Breast epithelium (tissue), 4 donors: ENCODE data around the gene LPAR3. TPM values are rescaled to one million over a fixed set of nuclear protein-coding genes. Genes with fewer than 3 reads are reported as not detected.

Experiments
- DNase-seq, 2 donors: peaks; one replicate each; pipeline ENCODE4 v3.0.0-alpha.2; 2019; ENCODE audit warnings: low spot score in 2 of 2
- H3K27ac ChIP-seq, 2 donors: fragments of 200-600 bp; sonication (generic) in 1 of 2; one replicate each; pipeline ENCODE4 v1.5.1; 2016 to 2019; ENCODE audit warnings: mild to moderate bottlenecking in 1 of 2
- H3K27me3 ChIP-seq, 2 donors: fragments of 200-600 bp; sonication (generic) in 1 of 2; one replicate each; pipeline versions ENCODE4 v1.5.1 to v1.6.0; 2017 to 2019; ENCODE audit warnings: control low read depth in 1 of 2, mild to moderate bottlenecking in 1 of 2
- H3K36me3 ChIP-seq: fragments of 200-600 bp; one replicate; pipeline ENCODE4 v1.5.1; 2019
- H3K4me1 ChIP-seq, 2 donors: fragments of 200-600 bp; sonication (generic); one replicate each; pipeline ENCODE4 v1.5.1; 2016 to 2019; ENCODE audit warnings: control low read depth in 1 of 2
- H3K4me3 ChIP-seq, 3 donors: fragments of 200-600 bp; sonication (generic); 1 replicate in 2 of 3; 2 replicates in 1 of 3; pipeline ENCODE4 v1.5.1; 2016 to 2019; ENCODE audit warnings: mild to moderate bottlenecking in 3 of 3, moderate library complexity in 2 of 3
- H3K9me3 ChIP-seq, 2 donors: fragments of 200-600 bp; sonication (generic) in 1 of 2; one replicate each; pipeline ENCODE4 v1.5.1; 2016 to 2019; ENCODE audit warnings: control low read depth in 1 of 2
- CTCF ChIP-seq, 3 donors: fragments of 450-650 bp; IDR thresholded peaks; one replicate each; pipeline ENCODE4 v1.5.1; 2016 to 2017; ENCODE audit warnings: antibody characterized with exemption in 3 of 3, mild to moderate bottlenecking in 3 of 3, moderate library complexity in 3 of 3
- POLR2A ChIP-seq: fragments of 450-650 bp; IDR thresholded peaks from one replicate; pipeline ENCODE4 v1.6.1; 2016; ENCODE audit warnings: antibody characterized with exemption, mild to moderate bottlenecking, moderate library complexity
- POLR2AphosphoS5 ChIP-seq, 3 donors: sonication (generic); formaldehyde crosslinking; IDR thresholded peaks; one replicate each; pipeline ENCODE4 v1.6.1; 2017; ENCODE audit warnings: antibody characterized with exemption in 3 of 3
- intact Hi-C: fragments of 100-400 bp; cut with DNase I; formaldehyde crosslinking; loops from one replicate; pipeline ENCODE4 v1.15.1; 2023; ENCODE audit warnings: low total_unique reads
- total RNA-seq, 3 donors: library from RNA; depleted of rRNA; stranded (reverse); fragments of >200 nt; gene quantifications; one replicate each; pipeline ENCODE4 v1.1.0, GENCODE V29; 2016

The LPAR3 gene
- total RNA-seq, 3 donors from 2014 or later = 1.6 to 3.7 TPM; not detected in 1

DNA sequence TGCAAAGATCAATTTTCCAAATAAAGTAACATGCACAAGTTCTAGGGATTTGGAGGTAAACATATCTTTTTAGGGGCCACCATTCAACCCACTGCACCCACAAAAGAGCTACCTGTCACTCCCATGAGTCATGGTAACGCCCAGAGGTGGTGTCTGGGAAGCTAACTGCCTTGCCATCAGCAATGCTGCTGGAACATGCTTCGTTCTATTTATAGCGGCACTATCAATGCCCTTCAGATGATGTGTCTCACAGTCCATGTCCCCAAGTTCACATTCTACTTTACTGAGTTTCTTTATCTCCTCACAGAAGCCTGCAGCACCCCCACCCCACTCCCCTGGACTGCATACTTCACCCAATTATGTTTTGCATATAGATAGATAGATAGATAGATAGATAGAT, 95.4 kb downstream of the LPAR3 start:
- Histone ChIP-seq H3K36me3 (no peaks in the 10 kb centered on the region), H3K27me3 (no peaks in the 10 kb centered on the region), H3K4me1 (no peaks in the 10 kb centered on the region), H3K27ac (no peak overlapping the region), H3K9me3 (no peaks in the 10 kb centered on the region), H3K4me3 (no peak overlapping the region)
- TF ChIP-seq CTCF (IDR thresholded peaks at IDR 0.05) (no peak), POLR2AphosphoS5 (IDR thresholded peaks at IDR 0.05) (no peak), POLR2A (no peak)
- intact Hi-C loops = no loop called here
- DNase-seq = no peak

DNA sequence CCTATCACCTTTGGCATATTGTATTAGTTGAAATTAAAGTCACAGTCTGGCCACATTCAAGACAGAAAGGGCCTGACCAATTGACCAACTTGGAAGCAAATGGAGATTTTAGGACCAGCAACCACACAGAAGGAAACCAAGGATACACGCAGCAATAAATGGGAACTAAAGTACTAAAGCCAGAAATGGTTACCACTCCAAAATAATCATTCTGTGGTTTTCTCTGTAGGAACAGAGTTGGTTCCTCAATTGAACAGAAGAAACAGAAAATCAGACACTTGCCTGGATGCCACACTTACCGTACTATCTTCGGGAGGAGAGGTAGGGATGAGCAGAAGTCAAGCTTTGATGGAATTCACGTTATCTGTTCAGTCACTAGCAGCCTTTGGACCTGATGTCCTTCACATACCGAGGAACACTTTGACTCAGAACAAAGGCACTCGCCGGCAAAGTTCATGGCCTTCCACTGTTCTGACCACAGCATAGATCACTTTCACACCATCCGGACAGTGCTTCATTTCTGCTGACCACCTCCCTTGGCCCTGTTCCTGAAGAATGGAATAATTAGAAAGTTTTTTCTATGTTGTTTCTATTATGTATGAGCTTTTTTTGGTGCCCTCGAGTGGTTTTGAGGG, 96.9 kb downstream of the LPAR3 start:
- Histone ChIP-seq H3K27me3 (no peaks in the 10 kb centered on the region), H3K9me3 (peaks cover 0 to 3% of the 10 kb centered on the region in 2 donors), H3K4me3 (no peak overlapping the region), H3K4me1 (no peaks in the 10 kb centered on the region), H3K27ac (no peak overlapping the region), H3K36me3 (no peaks in the 10 kb centered on the region)
- no peak for DNase-seq
- TF ChIP-seq POLR2AphosphoS5 (IDR thresholded peaks at IDR 0.05) (no peak), POLR2A (no peak), CTCF (IDR thresholded peaks at IDR 0.05) (no peak)
- intact Hi-C loops = no loop called here

- intact Hi-C loops = no loop called here
- no peak overlapping the region for H3K27ac ChIP-seq
Measured at GRCh38 chr1:84795213-84795612, 97.8 kb downstream of the LPAR3 start.

GRCh38 chr1:84792421-84792820, 100.6 kb downstream of the LPAR3 start:
- H3K36me3 ChIP-seq = no peaks in the 10 kb centered on the region
- no peak for DNase-seq
- no peak overlapping the region for H3K27ac ChIP-seq
- H3K4me3 ChIP-seq = no peak overlapping the region
- no peaks in the 10 kb centered on the region for H3K4me1 ChIP-seq
- intact Hi-C loops = no loop called here
- no peaks in the 10 kb centered on the region for H3K27me3 ChIP-seq
- peaks cover 0 to 3% of the 10 kb centered on the region in 2 donors for H3K9me3 ChIP-seq
- TF ChIP-seq CTCF (IDR thresholded peaks at IDR 0.05) = no peak
- TF ChIP-seq POLR2A = no peak
- TF ChIP-seq POLR2AphosphoS5 (IDR thresholded peaks at IDR 0.05) = no peak

More at GRCh38 chr1:84795213-84795612, 97.8 kb downstream of the LPAR3 start:
- no peak overlapping the region for H3K4me3 ChIP-seq
- peaks cover 0 to 3% of the 10 kb centered on the region in 2 donors for H3K9me3 ChIP-seq
- H3K36me3 ChIP-seq = no peaks in the 10 kb centered on the region
- H3K4me1 ChIP-seq = no peaks in the 10 kb centered on the region
- no peak for DNase-seq
- no peaks in the 10 kb centered on the region for H3K27me3 ChIP-seq
- no peak for TF ChIP-seq CTCF (IDR thresholded peaks at IDR 0.05)
- no peak for TF ChIP-seq POLR2AphosphoS5 (IDR thresholded peaks at IDR 0.05)
- no peak for TF ChIP-seq POLR2A

DNA sequence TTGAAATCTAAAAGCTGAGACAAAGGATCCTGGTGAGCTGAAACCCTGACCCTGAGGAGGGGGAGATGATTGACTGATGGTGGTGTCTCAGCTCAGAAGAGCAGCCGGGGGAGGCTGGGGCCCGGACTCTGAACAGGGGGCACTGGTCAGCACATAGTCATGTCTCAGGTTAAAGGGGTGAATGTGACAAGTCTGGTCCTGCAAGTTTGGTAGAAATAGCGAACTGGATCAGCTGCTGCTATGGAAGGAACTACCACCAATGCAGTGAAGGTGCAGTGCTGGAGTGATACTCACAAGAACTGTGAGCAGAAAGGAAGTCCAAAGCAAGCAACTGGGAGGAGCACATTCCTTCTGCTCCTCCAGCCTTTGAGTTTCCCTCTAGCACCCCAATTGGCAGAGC, 104.0 kb downstream of the LPAR3 start:
- intact Hi-C loops = no loop called here
- DNase-seq = no peak
- Histone ChIP-seq H3K9me3 (peaks cover 0 to 3% of the 10 kb centered on the region in 2 donors), H3K4me3 (no peak overlapping the region), H3K4me1 (peaks cover 0 to 4% of the 10 kb centered on the region in 2 donors), H3K27me3 (no peaks in the 10 kb centered on the region), H3K36me3 (no peaks in the 10 kb centered on the region), H3K27ac (no peak overlapping the region)
- TF ChIP-seq POLR2A (no peak), CTCF (IDR thresholded peaks at IDR 0.05) (no peak), POLR2AphosphoS5 (IDR thresholded peaks at IDR 0.05) (no peak)
